GM21717 (cell line): Measurements from ENCODE around the gene EXOSC5.
"Not testable (repeated sequence)": the region's sequence is repeated elsewhere in the genome, so short reads cannot be mapped to it uniquely, and the experiment has no call there.

Experiments used
- ATAC-seq: cut with Tn5 transposase; IDR thresholded peaks from one replicate; pipeline ENCODE4 v1.9.1; 2021; ENCODE audit warnings: mild to moderate bottlenecking, moderate library complexity; ENCODE audit not compliant: unreplicated experiment

The EXOSC5 gene

DNA sequence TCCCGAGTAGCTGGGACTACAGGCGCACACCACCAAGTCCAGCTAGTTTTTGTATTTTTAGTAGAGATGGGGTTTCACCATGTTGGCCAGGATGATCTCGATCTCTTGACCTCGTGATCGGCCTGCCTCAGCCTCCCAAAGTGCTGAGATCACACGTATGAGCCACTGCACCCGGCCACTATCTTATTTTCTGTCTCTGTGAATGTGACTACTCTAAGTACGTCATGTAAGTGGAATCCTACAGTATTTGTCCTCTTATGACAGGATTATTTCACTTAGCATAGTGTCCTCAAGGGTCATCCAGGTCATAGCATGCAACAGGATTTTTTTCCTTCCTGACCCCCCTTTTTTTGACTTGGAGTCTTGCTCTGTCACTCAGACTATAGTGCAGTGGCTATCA, 25.6 kb downstream of the EXOSC5 start:
- ATAC-seq: no peak

DNA sequence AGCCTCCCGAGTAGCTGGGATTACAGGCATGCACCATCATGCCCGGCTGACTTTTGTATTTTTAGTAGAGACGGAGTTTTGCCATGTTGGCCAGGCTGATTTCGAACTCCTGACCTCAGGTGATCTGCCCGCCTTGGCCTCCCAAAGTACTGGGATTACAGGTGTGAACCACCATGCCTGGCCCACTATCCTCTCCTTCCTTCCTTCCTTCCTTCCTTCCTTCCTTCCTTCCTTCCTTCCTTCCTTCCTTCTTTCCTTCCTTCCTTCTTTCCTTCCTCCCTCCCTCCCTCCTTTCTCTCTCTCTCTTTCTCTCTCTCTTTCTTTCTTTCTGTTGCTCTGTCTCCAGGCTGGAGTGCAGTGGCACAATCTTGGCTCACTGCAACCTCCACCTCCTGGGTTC, 26.0 kb downstream of the EXOSC5 start:
- ATAC-seq: not testable (repeated sequence)

DNA sequence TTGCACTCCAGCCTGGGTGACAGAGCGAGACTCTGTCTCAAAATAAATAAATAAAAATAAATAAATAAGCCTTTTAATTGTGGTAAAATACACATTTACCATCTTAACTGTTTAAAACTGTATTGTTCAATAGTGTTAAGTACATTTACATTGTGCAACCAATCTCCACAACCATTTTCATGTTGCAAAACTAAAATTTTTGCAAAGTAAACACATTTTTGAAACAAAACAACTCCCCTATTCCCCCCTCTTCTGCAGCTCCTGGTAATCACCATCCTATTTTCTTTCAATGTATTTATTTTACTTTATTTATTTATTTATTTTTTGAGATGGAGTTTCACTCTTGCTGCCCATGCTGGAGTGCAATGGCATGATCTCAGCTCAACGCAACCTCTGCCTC, 27.4 kb downstream of the EXOSC5 start:
- ATAC-seq: no peak

DNA sequence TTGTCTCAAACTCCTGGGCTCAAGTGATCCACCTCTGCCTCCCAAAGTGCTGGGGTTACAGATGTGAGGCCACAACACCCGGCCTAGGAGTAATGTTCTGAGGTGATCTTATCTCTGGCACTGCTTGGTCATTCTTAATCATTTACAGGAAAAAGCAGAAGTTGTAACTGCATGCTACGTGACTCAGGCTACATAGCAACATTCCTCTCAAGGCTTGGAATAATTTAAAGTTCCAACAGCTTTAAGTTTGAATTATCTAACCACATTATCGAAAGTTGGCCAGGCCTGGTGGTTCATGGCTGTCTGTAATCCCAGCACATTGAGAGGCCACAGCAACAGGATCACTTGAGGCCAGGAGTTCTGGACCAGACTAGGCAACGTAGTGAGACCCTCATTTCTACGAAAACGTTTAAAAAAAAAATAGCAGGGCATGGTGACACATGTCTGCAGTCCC, 29.3 kb downstream of the EXOSC5 start:
- ATAC-seq: no peak

DNA sequence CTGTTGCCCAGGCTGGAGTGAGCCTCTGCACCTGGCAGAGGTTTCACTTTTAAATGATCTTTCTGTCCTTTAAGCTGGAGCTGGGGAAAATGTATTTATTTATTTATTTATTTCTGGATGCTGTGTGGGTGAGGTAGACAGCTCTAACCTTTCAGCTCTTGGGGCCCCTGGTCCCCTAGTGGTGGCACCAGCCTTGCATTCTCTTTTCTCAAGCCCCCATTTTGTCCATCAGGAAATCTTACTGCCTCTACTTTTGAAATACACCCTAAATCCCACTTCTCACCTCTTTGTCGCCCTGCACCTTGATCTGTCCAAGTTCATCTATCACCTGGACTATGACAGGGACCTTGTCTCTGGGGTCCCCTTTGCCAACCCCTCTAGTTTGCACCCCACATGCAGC, 31.1 kb downstream of the EXOSC5 start:
- no peak for ATAC-seq

DNA sequence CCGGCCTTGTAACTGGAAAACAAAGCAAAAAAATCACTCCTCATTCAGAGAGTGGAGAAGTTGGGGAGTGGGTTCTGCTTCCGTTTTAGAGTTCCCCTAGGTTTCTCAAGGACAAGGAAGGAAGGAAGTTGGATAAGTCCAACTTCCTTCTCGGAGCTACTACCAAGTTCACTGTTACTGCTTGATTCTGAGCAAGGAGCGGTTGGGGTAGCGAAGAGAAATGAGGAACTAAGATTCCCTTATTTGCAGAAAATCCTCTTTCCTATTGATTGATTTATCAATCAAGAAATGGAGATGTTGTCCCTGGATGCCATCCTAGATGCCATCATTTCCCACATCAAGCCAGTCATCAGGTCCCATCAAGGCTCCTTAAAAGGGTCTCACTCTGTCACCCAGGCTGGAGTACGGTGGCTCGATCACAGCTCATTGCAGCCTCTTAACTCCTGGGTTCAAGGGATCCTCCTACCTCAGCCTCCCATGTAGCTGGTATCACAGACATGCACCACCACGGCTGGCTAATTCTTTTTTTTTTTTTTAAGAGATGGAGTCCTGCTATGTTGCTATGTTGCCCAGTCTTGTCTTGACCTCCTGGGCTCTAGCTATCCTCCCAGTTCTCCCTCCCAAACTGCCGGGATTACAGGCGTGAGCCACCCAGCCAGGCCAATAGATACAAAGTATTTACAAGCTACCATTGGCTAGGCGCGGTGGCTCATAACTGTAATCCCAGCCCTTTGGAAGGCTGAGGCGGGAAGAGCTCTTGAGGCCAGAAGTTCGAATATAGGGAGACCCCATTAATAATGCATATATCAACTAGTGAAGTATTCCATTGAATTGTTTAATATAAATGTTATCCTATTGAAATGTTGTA, 32.4 kb downstream of the EXOSC5 start:
- ATAC-seq: peak; percentile 0

DNA sequence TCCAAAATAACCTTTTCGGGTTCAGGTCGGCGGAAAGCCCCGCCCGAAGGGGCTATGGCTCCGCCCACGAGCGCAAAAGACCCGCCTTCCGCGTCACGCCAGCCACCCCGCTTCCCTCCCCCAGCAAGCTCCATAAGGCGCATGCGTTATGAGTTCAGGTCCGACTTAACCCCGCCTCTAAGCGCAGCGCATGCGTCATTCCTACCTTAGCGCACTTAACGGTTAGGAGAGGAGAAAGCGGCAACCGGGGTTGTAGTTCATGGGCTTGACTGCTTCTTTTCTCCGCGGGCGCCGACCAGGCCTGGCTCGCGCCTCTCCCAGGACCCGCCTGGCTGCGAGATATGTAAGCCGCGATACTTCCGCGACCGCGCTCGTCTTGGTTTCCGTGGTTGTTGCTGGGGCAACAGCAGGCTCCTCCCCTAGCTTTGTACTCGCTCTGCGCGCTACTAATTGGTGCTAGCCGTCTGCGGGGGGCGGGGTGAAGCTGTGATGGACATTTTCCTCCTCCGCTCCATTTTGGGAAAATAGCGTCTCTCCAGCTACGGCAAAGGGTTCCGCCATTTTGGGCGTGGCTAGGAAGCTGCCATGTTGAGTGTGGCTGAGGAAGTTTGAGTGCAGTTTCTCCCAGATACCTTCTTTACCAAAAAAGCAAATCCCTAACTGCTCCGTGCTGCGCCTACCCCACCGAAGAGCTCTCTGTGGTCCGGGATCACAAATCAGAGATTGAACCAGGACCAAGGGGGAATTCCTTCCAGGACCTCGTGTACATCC, 33.2 kb downstream of the EXOSC5 start, which contains the start of gene B9D2:
Gene B9D2, minus strand, starts transcription at position 397 of the 771 bp plus-strand sequence. CDS start 630 bp downstream, outside the sequence.
- ATAC-seq: peak; percentile 77

DNA sequence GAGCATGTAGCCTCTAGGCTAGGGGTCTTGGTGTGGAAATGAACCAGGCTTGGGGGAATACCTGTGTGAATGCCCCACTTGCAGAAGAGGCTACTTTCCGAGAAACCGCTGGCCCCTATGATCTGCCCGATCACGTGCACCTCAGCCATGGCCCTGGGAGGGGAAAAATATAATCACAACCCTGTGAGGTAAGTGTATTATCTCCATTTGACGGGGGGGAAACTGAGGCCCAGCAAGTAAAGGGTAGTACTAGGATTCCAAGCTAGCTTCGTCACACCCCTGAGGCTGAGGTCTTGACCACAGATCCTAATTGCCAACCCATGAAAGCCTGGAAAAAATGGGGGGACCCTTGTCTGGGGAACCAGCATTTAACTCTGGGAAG, 33.8 kb downstream of the EXOSC5 start:
- peak; percentile 2 for ATAC-seq

DNA sequence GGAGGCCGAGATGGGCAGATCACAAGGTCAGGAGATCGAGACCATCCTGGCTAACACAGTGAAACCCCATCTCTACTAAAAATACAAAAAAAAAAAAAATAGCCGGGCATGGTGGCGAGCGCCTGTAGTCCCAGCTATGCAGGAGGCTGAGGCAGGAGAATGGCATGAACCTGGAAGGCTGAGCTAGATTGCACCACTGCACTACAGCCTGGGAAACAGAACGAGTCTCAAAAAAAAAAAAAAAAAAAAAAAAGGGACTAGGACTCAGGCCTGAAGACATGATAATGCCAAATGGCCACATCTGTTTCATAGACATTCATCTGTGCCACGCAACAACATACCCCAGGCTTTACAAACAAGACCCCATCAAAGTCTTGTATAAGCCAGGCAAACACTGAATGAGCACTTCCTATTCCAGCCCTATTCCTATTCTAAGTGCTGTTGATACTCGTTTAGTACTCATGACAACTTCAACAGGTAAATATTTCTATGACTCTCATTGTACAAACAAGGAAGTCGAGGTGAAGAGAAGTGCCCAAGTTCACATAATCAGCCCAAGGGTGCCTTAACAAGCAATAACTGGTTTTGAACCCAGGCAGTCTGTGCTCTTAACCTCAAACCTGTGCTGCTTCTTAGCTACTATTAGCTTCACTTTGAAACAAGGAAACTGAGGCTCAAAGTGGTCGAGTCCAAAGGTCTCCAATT, 34.9 kb downstream of the EXOSC5 start:
- ATAC-seq: no peak

DNA sequence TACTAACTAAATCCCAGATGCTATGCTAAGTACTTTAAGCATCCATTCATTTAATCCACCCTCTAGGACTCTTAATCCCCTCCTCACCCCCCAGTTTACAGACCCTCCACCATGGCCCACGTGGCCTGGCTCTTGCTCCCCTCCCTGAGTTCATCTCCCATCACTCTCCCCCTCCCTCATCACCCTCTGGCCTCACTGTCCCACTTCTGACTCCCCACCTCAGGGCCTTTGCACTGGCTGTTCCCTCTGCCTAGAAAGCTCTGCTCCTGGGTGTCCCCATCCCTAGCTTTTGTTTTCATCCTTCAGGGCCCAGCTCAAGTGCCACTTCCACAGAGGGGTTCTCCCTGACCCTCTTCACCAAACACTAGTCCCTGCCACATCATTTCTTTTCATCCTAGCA, 37.4 kb downstream of the EXOSC5 start:
- no peak for ATAC-seq

DNA sequence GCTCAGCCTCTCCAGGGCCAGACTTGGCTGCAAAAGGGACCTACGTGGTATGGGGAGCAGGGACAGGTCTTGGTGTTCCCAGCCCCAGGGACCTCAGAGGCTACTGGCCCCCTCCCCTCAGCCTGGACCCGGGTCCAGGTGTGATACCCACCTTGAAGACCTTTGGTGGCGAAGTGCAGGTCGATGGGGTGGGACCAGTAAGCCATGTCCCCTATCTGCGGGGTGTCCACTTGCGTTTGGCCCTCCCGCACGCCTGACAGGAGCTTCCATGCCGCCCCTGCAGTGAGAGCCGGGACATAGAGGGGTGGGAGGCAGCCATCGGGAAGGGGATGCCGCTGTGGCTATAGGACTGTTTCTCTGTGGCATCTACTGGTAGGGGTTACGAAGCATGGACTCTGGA, 39.4 kb downstream of the EXOSC5 start:
- no peak for ATAC-seq

DNA sequence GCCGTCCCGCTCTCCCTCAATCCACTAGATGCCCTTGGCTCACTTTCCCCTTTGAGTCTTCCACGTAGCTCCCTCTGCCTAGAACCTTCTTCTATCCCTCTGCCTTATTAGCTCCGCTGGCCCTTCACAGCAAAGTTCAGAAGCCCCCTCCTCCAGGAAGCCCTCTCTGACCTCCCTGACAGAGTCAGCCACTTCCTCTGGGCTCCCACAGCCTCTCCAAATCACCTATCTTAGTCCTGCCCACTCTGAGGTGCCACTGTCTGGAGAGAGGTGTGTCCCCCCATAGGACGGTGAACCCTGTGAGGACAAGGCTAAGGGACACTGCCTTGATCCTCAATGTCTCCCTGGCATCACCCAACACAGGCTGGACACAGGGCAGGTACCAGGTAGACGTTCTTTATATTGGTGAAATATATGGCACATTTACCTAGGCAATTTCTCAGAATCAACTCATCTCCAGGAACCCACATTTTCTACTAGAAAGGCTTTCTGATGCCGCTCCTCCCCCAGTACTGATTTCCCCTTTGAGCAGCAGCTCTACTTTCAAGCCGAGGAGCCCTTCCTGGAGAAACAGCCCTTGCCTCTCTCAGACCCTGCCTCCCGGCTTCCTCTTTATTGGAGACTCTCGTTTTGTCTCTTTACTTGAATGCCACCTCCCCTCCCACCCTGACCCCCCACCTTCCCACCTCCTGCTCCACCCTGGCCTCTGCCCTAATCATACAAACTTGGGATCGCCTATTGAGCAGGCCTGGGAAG, 40.0 kb downstream of the EXOSC5 start:
- no peak for ATAC-seq

DNA sequence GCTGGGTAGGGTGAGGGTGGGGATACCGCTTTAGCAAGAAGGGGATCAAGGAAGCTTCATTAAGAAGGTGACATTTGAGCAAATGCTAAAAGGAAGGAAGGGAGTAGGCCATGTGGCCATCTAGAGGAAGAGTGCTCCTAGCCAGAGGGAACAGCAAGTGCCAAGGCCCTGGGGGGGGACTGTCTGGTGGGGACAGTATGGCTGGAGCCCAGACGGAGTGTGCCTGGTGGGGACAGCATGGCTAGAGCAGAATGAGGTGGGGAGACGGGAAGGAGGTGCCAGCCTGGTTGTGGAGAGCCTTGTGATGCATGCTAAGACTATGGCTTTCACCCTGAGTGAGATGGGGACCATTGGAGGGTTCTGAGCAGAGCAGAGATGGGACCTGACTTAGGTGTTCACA, 41.4 kb downstream of the EXOSC5 start:
- ATAC-seq: no peak

DNA sequence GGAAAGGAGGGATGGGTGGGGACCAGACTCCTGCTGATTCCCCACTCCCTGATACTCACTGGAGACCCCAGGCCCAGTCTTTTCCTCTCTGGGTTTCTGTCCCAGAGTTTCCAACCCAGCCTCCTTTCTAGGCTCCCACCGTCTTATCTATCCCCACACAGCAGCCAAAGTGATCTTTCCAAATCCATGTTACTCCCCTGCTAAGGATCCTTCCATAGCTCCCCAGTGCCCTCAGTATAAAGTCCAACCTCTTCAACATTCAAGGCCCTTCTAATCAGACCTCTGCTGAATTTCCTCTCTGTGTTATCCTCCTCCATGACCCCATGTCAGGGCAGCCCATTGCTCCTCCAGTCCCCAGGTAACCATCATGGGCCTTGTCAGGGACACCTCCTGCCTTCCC, 42.1 kb downstream of the EXOSC5 start:
- no peak for ATAC-seq

DNA sequence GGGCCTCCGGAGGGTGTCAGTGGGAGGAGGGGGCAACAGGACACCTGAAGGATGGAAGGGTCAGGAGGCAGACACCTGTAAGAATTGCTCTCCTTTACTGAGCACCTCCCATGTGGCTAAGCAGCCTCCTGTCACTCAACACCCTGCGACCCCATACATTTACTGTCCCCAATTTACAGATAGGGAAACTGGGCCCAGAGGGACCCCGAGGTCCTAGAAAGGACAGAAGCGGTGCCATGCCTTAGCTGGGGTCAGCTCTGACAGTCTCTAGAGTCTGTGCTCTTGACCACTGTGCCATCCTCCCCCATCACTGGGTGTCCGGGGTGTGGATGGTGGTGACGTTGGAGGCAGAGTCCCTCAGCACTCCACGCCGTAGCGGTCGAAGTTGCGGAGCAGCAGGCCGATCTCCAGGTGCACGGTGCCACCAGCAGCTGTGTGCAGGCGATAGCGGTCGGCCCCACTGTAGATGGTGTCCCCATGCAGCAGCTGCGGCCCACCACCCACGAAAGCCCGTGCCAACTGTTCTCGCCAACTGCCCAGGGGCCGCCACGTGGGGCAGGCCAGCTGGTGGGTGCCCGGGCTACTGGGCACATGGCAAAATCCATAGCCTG, 42.7 kb downstream of the EXOSC5 start:
- ATAC-seq: peak; percentile 13

DNA sequence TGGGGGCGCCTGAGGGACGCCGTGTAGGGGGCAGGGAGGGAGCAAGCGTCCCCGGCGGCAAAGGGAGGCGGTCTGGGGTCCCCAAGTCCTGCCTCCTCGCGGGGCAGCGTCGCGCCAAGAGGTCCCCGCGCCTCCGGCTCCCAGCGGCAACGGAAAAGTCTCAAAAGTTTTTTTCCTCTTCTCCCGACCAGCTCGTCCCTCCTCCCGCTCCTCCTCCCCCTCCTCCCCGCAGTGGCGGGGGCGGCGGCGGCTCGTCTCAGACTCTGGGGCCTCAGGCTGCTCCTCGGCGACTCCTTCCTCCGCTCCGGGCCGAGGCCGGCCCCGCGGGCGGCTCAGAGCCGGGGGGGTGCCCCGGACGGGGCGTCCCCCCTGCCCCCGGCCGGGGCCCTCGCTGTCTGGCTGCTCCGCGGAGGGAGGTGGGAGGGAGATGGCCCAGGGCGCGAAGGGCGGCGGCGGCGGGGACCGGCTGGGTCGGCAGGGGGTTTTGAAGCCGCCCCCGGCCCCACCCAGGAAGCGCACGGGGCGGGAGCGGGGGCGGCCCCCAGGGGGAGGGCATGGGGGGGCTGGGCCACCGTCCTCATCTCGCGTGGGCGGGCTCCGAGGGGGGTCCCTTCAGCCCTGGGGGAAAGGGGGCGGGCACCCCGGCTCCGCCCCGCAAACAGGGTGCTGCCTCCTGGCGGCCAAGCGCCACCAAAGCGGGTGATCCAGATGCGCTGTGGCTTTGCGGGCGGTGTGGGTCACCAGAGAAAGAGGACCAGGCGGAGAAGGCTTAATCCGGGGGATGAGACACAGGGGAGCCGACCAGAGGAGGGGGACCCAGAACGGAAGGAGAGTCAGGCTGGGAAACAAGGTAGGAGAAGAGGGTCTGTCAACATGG, 43.5 kb downstream of the EXOSC5 start, which contains the start of gene TGFB1:
Gene TGFB1, minus strand, starts transcription at position 457 of the 877 bp plus-strand sequence. CDS start 878 bp downstream, outside the sequence.
- ATAC-seq: peak; percentile 34

DNA sequence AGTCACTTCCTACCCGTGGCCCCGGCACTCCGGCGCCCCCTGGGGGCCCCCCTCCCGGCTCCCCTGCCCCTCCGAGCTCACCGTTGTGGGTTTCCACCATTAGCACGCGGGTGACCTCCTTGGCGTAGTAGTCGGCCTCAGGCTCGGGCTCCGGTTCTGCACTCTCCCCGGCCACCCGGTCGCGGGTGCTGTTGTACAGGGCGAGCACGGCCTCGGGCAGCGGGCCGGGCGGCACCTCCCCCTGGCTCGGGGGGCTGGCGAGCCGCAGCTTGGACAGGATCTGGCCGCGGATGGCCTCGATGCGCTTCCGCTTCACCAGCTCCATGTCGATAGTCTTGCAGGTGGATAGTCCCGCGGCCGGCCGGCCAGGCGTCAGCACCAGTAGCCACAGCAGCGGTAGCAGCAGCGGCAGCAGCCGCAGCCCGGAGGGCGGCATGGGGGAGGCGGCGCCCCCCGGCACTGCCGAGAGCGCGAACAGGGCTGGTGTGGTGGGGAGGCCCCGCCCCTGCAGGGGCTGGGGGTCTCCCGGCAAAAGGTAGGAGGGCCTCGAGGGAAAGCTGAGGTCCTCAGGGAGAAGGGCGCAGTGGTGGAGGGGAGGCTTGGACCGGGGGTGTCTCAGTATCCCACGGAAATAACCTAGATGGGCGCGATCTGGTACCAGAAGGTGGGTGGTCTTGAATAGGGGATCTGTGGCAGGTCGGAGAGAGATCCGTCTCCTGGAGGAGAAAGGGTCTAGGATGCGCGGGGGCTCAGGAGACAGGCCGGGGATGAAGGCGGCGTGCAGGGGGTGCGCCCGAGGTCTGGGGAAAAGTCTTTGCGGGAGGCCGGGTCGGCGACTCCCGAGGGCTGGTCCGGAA, 44.3 kb downstream of the EXOSC5 start:
- ATAC-seq: no peak

DNA sequence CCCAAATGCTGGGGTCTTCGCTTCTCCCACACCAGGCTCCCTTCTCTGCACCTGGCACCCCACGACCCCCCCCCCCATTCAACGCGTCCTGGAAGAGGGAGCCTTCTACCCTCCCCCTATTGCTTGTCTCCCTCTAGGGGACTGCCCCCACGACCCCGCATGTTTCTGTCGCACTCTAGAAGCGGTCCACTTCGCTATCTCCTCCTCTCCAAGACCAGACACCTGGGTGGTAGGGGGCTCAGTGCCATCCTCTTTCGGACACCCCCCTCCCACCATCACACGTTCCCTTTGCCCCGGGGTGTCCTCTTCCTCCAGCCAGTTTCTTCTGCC, 44.9 kb downstream of the EXOSC5 start:
- no peak for ATAC-seq
